Neural cell (in vitro differentiated cells): ENCODE results near the gene THG1L. TPM values are rescaled to one million over a fixed set of nuclear protein-coding genes. Genes with fewer than 3 reads are reported as not detected.

Experiments
- H2AFZ ChIP-seq: fragments of 200-600, 300-800 bp; sonication (generic), shearing (Covaris generic); 2 replicates; pipeline ENCODE4 v1.6.0; 2014; ENCODE audit warnings: low read depth, mild to moderate bottlenecking, antibody characterized with exemption, low read length, moderate library complexity
- H3F3A ChIP-seq: fragments of 200-600 bp; shearing (Covaris generic); 2 replicates; pipeline ENCODE4 v1.6.1; 2016; ENCODE audit warnings: mild to moderate bottlenecking, moderate library complexity, mixed read lengths, antibody characterized with exemption, low read length; ENCODE audit not compliant: insufficient read depth, poor library complexity, severe bottlenecking
- H3K27ac ChIP-seq: fragments of 200-600, 300-800 bp; sonication (generic), shearing (Covaris generic); 2 replicates; pipeline ENCODE4 v1.5.1; 2014; ENCODE audit warnings: mild to moderate bottlenecking, low read length, moderate library complexity
- H3K27me3 ChIP-seq: fragments of 300-800, 200-600 bp; sonication (generic), shearing (Covaris generic); 2 replicates; pipeline ENCODE4 v1.6.0; 2014; ENCODE audit warnings: mild to moderate bottlenecking, low read depth, low read length, moderate library complexity; ENCODE audit not compliant: insufficient read depth
- H3K36me3 ChIP-seq: fragments of 300-800, 200-600 bp; sonication (generic), shearing (Covaris generic); 2 replicates; pipeline ENCODE4 v1.5.1; 2014; ENCODE audit warnings: mild to moderate bottlenecking, antibody characterized with exemption, low read length, moderate library complexity; ENCODE audit not compliant: insufficient read depth
- H3K4me2 ChIP-seq: fragments of 300-800, 200-600 bp; sonication (generic), shearing (Covaris generic); 2 replicates; pipeline ENCODE4 v1.6.0; 2014; ENCODE audit warnings: mild to moderate bottlenecking, low read length
- H3K4me3 ChIP-seq: fragments of 300-800, 200-600 bp; sonication (generic), shearing (Covaris generic); 2 replicates; pipeline ENCODE4 v1.5.1; 2014; ENCODE audit warnings: mild to moderate bottlenecking, low read length, moderate library complexity
- H3K79me2 ChIP-seq: fragments of 200-600 bp; shearing (Covaris generic); replicated peaks from 2 replicates; pipeline ENCODE4 v1.6.0; 2014; ENCODE audit warnings: mild to moderate bottlenecking, low read length, moderate library complexity; ENCODE audit not compliant: insufficient read depth
- H3K9ac ChIP-seq: fragments of 300-800, 200-600 bp; sonication (generic), shearing (Covaris generic); 2 replicates; pipeline ENCODE4 v1.6.1; 2016; ENCODE audit warnings: mild to moderate bottlenecking, low read length, mixed read lengths
- H3K9me2 ChIP-seq: fragments of 200-600 bp; shearing (Covaris generic); 2 replicates; pipeline ENCODE4 v1.6.1; 2016; ENCODE audit warnings: mild to moderate bottlenecking, low read length, mixed read lengths; ENCODE audit not compliant: insufficient read depth
- H3K9me3 ChIP-seq: fragments of 200-600, 300-800 bp; sonication (generic), shearing (Covaris generic); 2 replicates; pipeline ENCODE4 v1.6.1; 2016; ENCODE audit warnings: mild to moderate bottlenecking, mixed run types, low read length, moderate library complexity, mixed read lengths
- H4K20me1 ChIP-seq: fragments of 200-600 bp; shearing (Covaris generic); 2 replicates; pipeline ENCODE4 v1.6.1; 2016; ENCODE audit warnings: mild to moderate bottlenecking, mixed run types; ENCODE audit not compliant: insufficient read depth
- CTCF ChIP-seq: fragments of 450-650 bp; IDR thresholded peaks from 2 replicates; pipeline ENCODE4 v1.5.1; 2014; ENCODE audit warnings: antibody characterized with exemption, mild to moderate bottlenecking, moderate library complexity; ENCODE audit not compliant: poor library complexity, severe bottlenecking
- EP300 ChIP-seq: fragments of 450-650 bp; conservative IDR thresholded peaks from 2 replicates; pipeline ENCODE4 v1.6.1; 2014; ENCODE audit warnings: antibody characterized with exemption, mild to moderate bottlenecking, moderate library complexity; ENCODE audit not compliant: poor library complexity, severe bottlenecking
- EZH2 ChIP-seq: fragments of 200-600, 300-800 bp; shearing (Covaris generic), sonication (generic); IDR thresholded peaks from 2 replicates; pipeline ENCODE4 v1.6.1; 2014; ENCODE audit warnings: antibody characterized with exemption, low read length, borderline replicate concordance, mild to moderate bottlenecking; ENCODE audit not compliant: insufficient read depth, poor library complexity, severe bottlenecking
- MXI1 ChIP-seq: fragments of 450-650 bp; conservative IDR thresholded peaks from 2 replicates; pipeline ENCODE4 v1.6.1; 2014; ENCODE audit warnings: antibody characterized with exemption, mild to moderate bottlenecking; ENCODE audit not compliant: poor library complexity, severe bottlenecking
- POLR2AphosphoS5 ChIP-seq: IDR thresholded peaks from 2 replicates; pipeline ENCODE4 v1.6.1; 2012
- RAD21 ChIP-seq: fragments of 450-650 bp; conservative IDR thresholded peaks from 2 replicates; pipeline ENCODE4 v1.6.1; 2014; ENCODE audit warnings: antibody characterized with exemption, mild to moderate bottlenecking, moderate library complexity
- REST ChIP-seq: IDR thresholded peaks from 2 replicates; pipeline ENCODE4 v1.6.1; 2012; ENCODE audit warnings: borderline replicate concordance
- SMC3 ChIP-seq: fragments of 450-650 bp; conservative IDR thresholded peaks from 2 replicates; pipeline ENCODE4 v1.6.1; 2014; ENCODE audit warnings: antibody characterized with exemption, mild to moderate bottlenecking, moderate library complexity; ENCODE audit not compliant: poor library complexity
- TAF1 ChIP-seq: IDR thresholded peaks from 2 replicates; pipeline ENCODE4 v1.6.1; 2012; ENCODE audit warnings: low read depth
- polyA plus RNA-seq: library from polyadenylated mRNA; depleted of rRNA; stranded (reverse); fragments of >200 nt; gene quantifications from 2 replicates; pipeline ENCODE4 v1.2.3, GENCODE V29; 2014

Gene THG1L
- polyA plus RNA-seq, 1 donor from 2014 or later = 11.9 TPM

GRCh38 chr5:157772127-157772526, 40.9 kb downstream of the THG1L start:
- Histone ChIP-seq H3F3A (no peaks in the 10 kb centered on the region), H3K4me2 (no peak overlapping the region), H4K20me1 (no peaks in the 10 kb centered on the region), H3K27me3 (no peaks in the 10 kb centered on the region), H3K9me2 (no peaks in the 10 kb centered on the region), H2AFZ (no peak overlapping the region), H3K36me3 (no peaks in the 10 kb centered on the region), H3K4me3 (no peak overlapping the region), H3K9me3 (no peaks in the 10 kb centered on the region), H3K27ac (no peak overlapping the region), H3K79me2 (no peaks in the 10 kb centered on the region), H3K9ac (no peak overlapping the region)
- TF ChIP-seq TAF1 (no peak), SMC3 (no peak), CTCF (no peak), POLR2AphosphoS5 (no peak), MXI1 (no peak), REST (no peak), EP300 (no peak), RAD21 (no peak), EZH2 (no peak)

GRCh38 chr5:157778121-157778805, 47.0 kb downstream of the THG1L start:
- Histone ChIP-seq H2AFZ (no peak overlapping the region), H3K4me3 (no peak overlapping the region)

More at GRCh38 chr5:157778121-157778805, 47.0 kb downstream of the THG1L start:
- H3K9me2 ChIP-seq = no peaks in the 10 kb centered on the region
- no peak overlapping the region for H3K9ac ChIP-seq
- H4K20me1 ChIP-seq = no peaks in the 10 kb centered on the region
- H3K4me2 ChIP-seq = no peak overlapping the region
- no peaks in the 10 kb centered on the region for H3K27me3 ChIP-seq
- no peaks in the 10 kb centered on the region for H3F3A ChIP-seq
- TF ChIP-seq REST = no peak
- no peak for TF ChIP-seq POLR2AphosphoS5
- no peak for TF ChIP-seq EP300
- no peak for TF ChIP-seq SMC3
- TF ChIP-seq MXI1 = no peak
- TF ChIP-seq CTCF = no peak
- no peak for TF ChIP-seq TAF1
- TF ChIP-seq RAD21 = no peak
- TF ChIP-seq EZH2 = no peak
- H3K9me3 ChIP-seq = no peaks in the 10 kb centered on the region
- no peak overlapping the region for H3K27ac ChIP-seq
- no peaks in the 10 kb centered on the region for H3K36me3 ChIP-seq
- no peaks in the 10 kb centered on the region for H3K79me2 ChIP-seq
